Duodenal mucosa (tissue), 2 donors: ENCODE data around the gene RPUSD3.
"Not testable (repeated sequence)": the region's sequence is repeated elsewhere in the genome, so short reads cannot be mapped to it uniquely, and the experiment has no call there.

Experiments used
- H3K27ac ChIP-seq: one replicate; pipeline ENCODE4 v1.7.0; 2013; ENCODE audit warnings: low read depth, low read length
- H3K27me3 ChIP-seq, 2 donors: one replicate each; pipeline ENCODE4 v1.7.0; 2013; ENCODE audit warnings: low read length in 2 of 2, control low read depth in 1 of 2; ENCODE audit not compliant: insufficient read depth in 2 of 2, control insufficient read depth in 1 of 2
- H3K36me3 ChIP-seq, 2 donors: one replicate each; pipeline ENCODE4 v1.7.0; 2013; ENCODE audit warnings: low read length in 2 of 2, control low read depth in 1 of 2; ENCODE audit not compliant: insufficient read depth in 2 of 2, control insufficient read depth in 1 of 2
- H3K4me1 ChIP-seq, 2 donors: one replicate each; pipeline ENCODE4 v1.7.0; 2013; ENCODE audit warnings: low read length in 2 of 2, control low read depth in 1 of 2; ENCODE audit not compliant: insufficient read depth in 2 of 2, control insufficient read depth in 1 of 2
- H3K4me3 ChIP-seq, 2 donors: one replicate each; pipeline ENCODE4 v1.7.0; 2013; ENCODE audit warnings: low read length in 2 of 2, low read depth in 1 of 2
- H3K9ac ChIP-seq, 2 donors: one replicate each; pipeline ENCODE4 v1.7.0; 2013; ENCODE audit warnings: low read length in 2 of 2, low read depth in 1 of 2
- H3K9me3 ChIP-seq, 2 donors: one replicate each; pipeline ENCODE4 v1.7.0; 2013; ENCODE audit warnings: low read length in 2 of 2, control low read depth in 1 of 2; ENCODE audit not compliant: control insufficient read depth in 1 of 2

RPUSD3 gene

DNA sequence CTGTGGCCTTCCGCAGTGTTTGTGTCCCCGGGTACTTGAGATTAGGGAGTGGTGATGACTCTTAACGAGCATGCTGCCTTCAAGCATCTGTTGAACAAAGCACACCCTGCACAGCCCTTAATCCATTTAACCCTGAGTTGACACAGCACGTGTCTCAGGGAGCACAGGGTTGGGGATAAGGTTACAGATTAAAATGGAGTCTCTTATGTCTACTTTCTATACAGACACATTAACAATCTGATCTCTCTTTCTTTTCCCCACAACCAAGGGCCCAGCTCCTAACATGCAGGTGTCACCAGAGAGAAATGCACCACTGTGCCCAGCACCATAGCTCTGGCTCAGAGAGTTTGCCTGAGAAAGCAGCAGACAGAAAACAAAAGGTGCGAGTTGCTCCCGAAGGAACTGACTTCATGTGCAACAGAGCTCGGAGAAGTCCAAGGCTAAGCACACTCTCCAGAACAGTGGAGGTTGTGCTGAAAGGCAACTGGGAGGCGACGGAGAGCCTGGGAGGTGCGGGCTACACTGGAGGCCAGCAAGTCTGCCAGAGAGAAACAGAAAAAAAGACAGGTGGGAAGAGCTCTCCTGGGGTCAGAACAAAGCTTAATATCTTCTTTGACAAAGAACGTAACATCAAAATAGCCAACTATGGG lies 10.6 kb upstream of the RPUSD3 start:
- H3K27me3 ChIP-seq, H3K9ac ChIP-seq, H3K4me3 ChIP-seq, H3K9me3 ChIP-seq, H3K36me3 ChIP-seq, H3K27ac ChIP-seq: not testable (repeated sequence)
- peaks cover 0 to 10% of the 10 kb centered on the region in 2 donors for H3K4me1 ChIP-seq

DNA sequence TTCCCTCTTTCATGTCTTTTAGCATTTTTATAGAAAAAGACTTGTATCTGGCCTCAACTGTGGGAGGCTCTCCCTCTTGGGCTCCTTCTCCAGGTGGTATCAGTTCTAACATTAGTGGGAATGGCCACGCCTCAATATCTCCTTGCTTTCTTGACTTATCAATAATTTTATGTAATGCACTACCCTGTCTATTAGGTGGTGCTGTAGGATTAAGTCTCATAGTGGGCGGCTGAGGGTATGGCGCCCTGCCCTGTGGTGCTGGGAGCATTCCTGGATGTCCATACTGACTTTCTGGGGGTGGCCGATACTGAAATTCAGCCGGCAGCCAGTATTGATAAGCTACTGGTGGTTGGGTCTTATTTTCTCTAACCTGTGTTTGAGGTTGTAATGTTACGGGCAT lies 8.7 kb upstream of the RPUSD3 start:
- Histone ChIP-seq H3K27me3 (no peaks in the 10 kb centered on the region), H3K27ac (no peak overlapping the region), H3K9ac (no peak overlapping the region), H3K4me1 (peaks cover 0 to 10% of the 10 kb centered on the region in 2 donors), H3K4me3 (no peak overlapping the region), H3K9me3 (no peaks in the 10 kb centered on the region), H3K36me3 (no peaks in the 10 kb centered on the region)

DNA sequence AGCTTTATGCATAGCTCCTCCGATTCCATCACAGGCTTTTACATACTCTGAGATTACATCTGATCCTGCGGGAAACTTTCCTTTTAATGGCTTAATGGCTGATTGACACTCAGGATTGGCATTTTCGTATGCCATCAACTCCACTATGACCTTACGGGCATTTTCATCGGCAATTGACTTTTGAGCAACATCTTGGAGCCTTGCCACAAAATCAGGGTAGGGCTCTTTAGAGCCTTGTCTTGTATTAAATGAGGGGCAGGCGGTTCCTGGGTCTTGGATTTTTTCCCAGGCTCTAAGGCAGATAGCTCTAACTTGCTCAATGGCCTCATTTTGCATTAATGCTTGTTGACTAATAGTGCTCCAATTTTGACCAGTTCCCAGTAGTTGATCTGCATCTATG lies 8.1 kb upstream of the RPUSD3 start:
- H3K4me1 ChIP-seq: peaks cover 0 to 10% of the 10 kb centered on the region in 2 donors
- not testable (repeated sequence) for H3K27me3 ChIP-seq, H3K9me3 ChIP-seq, H3K4me3 ChIP-seq, H3K27ac ChIP-seq, H3K9ac ChIP-seq, H3K36me3 ChIP-seq

DNA sequence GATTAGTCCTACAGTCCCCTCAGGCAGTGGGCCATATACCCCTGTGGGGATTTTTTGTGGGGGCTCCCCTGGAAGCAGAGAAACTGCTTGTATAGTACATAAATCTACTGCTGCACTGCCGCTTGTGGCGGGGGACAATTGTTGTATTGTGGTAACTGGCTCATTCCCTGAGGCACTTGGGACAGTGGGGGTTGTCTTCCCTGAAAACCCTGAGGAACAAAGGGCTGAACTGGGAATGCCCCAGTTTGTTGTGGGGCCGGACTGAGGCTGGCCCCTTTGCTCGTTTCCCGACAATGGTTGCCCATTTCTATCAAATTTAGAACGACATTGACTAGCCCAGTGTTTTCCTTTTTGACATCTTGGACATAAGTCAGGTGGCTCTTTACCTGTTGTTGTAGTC lies 7.6 kb upstream of the RPUSD3 start:
- not testable (repeated sequence) for H3K4me3 ChIP-seq, H3K9me3 ChIP-seq, H3K27ac ChIP-seq, H3K27me3 ChIP-seq, H3K36me3 ChIP-seq, H3K9ac ChIP-seq
- H3K4me1 ChIP-seq: peaks cover 0 to 10% of the 10 kb centered on the region in 2 donors

DNA sequence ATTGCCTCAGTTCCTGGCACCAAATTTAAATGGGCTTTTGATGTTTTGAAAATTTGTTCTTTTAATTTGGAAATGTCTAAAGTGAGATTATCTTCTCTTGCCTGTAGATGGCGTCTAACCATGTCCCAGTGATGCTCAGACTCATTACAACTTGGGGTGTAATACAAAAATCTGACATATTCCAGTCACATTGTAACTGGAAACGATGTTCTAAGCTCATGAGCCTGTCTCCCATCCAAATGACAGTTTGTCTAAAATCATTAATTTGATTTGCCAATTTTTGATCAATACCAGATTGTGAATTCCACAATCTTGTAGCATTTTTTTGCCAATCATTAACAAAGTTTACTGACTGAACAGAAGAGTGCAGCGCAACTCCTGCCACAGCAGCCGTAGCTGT lies 5.1 kb upstream of the RPUSD3 start:
- H3K4me1 ChIP-seq: peaks cover 0 to 14% of the 10 kb centered on the region in 2 donors

DNA sequence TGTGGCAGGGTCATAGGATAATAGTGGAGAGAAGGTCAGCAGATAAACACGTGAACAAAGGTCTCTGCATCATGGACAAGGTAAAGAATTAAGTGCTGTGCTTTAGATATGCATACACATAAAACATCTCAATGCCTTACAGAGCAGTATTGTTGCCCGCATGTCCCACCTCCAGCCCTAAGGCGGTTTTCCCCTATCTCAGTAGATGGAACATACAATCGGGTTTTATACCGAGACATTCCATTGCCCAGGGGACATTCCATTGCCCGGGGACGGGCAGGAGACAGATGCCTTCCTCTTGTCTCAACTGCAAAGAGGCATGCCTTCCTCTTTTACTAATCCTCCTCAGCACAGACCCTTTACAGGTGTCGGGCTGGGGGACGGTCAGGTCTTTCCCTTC lies 4.1 kb upstream of the RPUSD3 start:
- H3K27ac ChIP-seq, H3K4me3 ChIP-seq, H3K27me3 ChIP-seq, H3K36me3 ChIP-seq, H3K9ac ChIP-seq, H3K9me3 ChIP-seq: not testable (repeated sequence)
- peaks cover 3 to 17% of the 10 kb centered on the region in 2 donors for H3K4me1 ChIP-seq

More for the DNA sequence above, 5.1 kb upstream of the RPUSD3 start:
- not testable (repeated sequence) for H3K36me3 ChIP-seq, H3K27ac ChIP-seq, H3K27me3 ChIP-seq, H3K9ac ChIP-seq, H3K9me3 ChIP-seq, H3K4me3 ChIP-seq

DNA sequence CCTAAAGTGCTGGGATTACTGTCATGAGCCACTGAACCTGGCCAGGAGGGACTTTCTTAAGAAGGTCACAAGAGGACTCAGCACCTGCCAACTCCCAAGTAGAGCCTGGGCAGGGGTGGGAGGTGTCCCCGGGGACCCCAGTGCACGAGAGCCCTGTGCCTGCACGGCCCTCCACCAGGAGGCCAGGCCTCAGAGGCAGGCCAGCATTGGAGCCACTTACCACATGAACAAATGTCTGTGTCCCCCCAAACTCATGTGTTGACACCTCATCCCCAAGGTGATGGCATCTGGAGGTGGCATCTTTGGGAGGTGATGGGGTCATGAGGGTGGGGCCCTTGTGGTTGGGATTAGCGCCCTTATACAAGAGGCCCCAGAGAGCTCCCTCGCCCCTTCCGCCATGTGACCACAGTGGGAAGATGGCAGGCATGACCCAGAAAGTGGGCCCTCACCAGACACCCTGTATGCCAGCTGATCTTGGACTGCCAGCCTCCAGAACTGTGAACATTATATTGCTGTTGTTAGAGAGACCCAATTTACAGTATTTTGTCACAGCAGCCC lies 3.2 kb upstream of the RPUSD3 start:
- H3K4me1 ChIP-seq: peaks cover 3 to 13% of the 10 kb centered on the region in 2 donors
- no peaks in the 10 kb centered on the region for H3K9me3 ChIP-seq
- peaks cover 0 to 1% of the 10 kb centered on the region in 2 donors for H3K36me3 ChIP-seq
- no peak overlapping the region for H3K9ac ChIP-seq
- no peaks in the 10 kb centered on the region for H3K27me3 ChIP-seq
- no peak overlapping the region for H3K4me3 ChIP-seq
- H3K27ac ChIP-seq: no peak overlapping the region

DNA sequence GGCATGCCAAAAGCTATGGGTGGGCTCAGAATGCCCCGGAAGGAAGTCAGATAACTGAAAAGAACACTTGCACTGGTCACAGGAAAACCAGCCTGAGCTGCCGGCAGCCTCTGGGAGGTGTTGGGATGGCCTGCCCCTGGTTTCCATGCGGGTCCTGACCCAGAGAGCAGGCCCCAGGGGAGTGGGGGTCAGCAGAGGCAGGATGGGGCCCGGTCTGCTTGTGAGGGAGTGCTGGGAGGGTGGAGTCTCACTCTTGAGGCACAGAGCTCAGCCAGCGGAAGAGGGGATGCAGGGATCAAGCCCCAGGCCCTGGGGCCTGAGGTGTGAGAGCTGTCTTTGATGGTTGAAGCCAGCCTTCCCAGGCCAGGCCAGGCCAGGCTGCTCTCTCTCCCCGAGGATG lies 2.4 kb upstream of the RPUSD3 start:
- no peak overlapping the region for H3K4me3 ChIP-seq
- H3K27ac ChIP-seq: no peak overlapping the region
- no peak overlapping the region for H3K9ac ChIP-seq
- H3K4me1 ChIP-seq: peaks cover 3 to 13% of the 10 kb centered on the region in 2 donors
- peaks cover 0 to 9% of the 10 kb centered on the region in 2 donors for H3K36me3 ChIP-seq
- no peaks in the 10 kb centered on the region for H3K9me3 ChIP-seq
- H3K27me3 ChIP-seq: no peaks in the 10 kb centered on the region

DNA sequence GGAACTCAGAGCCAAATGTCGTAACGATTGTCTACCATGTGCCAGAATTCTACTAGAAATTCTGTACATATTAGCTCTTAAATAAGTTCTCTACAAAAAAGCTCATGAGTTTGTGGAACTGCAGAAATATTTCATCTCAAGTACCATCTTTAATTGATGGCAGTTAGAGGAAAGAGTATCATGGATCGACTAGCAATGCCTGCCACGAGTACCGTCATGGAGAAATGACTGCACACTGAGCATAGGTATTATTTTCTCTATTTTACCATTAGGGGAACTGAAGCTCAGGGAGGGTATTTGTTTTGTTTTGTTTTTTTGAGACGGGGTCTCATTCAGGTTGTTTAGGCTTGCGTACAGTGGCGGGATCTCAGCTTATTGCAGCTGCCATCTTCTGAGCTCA lies 2.8 kb downstream of the RPUSD3 start:
- H3K4me1 ChIP-seq: peaks cover 3 to 13% of the 10 kb centered on the region in 2 donors
- peaks cover 9 to 45% of the 10 kb centered on the region in 2 donors for H3K36me3 ChIP-seq
- no peak overlapping the region for H3K4me3 ChIP-seq
- H3K9ac ChIP-seq: no peak overlapping the region
- no peaks in the 10 kb centered on the region for H3K27me3 ChIP-seq
- H3K9me3 ChIP-seq: no peaks in the 10 kb centered on the region
- no peak overlapping the region for H3K27ac ChIP-seq

DNA sequence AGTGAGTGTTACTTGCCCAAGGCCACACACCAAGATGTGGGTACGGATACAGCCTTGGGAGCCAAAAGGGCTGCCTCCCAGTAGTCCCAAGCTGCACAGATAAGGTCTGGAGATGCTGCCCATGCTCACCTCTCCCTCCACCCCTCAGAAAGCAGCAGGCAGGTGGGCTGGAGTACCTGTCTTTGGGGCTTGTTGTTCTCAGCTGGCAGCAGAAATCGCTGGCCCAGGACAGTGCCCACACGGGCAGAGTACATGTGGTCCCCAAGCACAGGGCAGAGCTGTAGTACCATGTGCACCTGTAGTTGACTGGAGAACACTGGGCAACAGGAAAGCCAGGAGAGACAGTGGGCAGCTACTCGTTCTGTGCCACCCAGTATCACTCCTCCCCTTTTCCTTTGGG lies 5.0 kb downstream of the RPUSD3 start:
- H3K9me3 ChIP-seq: no peaks in the 10 kb centered on the region
- H3K9ac ChIP-seq: no peak overlapping the region
- no peak overlapping the region for H3K4me3 ChIP-seq
- H3K27me3 ChIP-seq: no peaks in the 10 kb centered on the region
- H3K27ac ChIP-seq: no peak overlapping the region
- H3K4me1 ChIP-seq: peaks cover 3 to 9% of the 10 kb centered on the region in 2 donors
- H3K36me3 ChIP-seq: peaks cover 9 to 63% of the 10 kb centered on the region in 2 donors
